CD4-positive, alpha-beta T cell treated with Interferon gamma for 1 hour (primary cell): ENCODE data around the gene ZNF195.
"Not testable (repeated sequence)": the region's sequence is repeated elsewhere in the genome, so short reads cannot be mapped to it uniquely, and the experiment has no call there.

ENCODE experiments used
- DNase-seq: peaks from one replicate; pipeline ENCODE4 v3.0.0-alpha.2; 2020

ZNF195 gene

DNA sequence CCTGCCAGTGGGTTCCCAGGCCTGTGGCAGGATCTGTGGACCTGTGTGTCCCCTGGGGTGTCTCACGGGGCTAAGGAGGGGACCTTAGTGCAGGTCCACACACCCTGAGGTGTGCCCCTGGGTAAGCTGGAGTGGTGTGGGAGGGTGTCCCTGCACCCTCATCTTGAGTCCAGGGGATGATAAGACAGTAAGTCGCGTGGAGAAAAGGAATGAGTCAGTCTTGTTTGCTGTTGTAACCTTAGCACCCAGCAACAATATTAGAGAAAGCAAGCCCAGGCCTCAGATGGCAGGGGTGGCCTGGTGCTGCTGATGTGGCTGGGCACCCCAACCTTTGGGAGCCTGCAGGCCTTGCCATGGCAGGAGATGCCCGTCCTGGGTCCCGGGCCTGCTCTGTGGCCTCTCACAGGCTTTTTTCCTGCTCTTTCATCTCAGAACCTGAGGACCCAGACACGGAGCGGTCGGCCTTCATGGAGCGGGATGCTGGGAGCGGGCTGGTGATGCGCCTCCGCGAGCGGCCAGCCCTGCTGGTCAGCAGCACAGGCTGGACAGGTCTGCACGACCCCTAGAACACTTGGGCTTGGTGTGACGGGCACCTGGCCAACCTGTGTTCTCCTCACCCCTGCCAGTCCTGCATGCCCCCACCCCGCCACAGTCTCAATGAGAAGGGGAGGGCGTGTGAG lies 23.4 kb upstream of the ZNF195 start:
- DNase-seq: not testable (repeated sequence)

GRCh38 chr11:3401052-3401451 lies 22.1 kb upstream of the ZNF195 start:
- not testable (repeated sequence) for DNase-seq

- not testable (repeated sequence) for DNase-seq
These were observed 19.6 kb upstream of the ZNF195 start for GRCh38 chr11:3398509-3398908.

GRCh38 chr11:3398106-3398505 lies 19.2 kb upstream of the ZNF195 start:
- DNase-seq: not testable (repeated sequence)

- DNase-seq: not testable (repeated sequence)
These were observed 18.3 kb upstream of the ZNF195 start for GRCh38 chr11:3397210-3397609.

DNA sequence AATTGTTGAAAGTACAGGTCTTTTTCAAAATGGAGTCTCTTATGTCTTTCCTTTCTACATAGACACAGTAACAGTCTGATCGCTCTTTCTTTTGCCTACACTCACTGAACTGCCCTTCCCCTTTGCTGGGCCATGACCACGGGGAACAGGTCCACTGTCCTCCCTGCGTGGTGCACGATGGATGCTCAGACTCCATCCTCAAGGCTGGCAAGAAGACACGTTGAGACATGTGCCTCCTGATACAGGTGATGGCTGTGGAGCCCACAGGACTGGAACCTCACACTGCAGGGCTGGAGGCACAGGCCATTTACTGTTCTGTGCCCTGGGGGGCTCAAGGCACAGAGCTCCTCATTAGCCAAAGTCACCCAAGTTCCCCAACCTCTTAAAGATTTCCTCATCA lies 16.5 kb upstream of the ZNF195 start:
- DNase-seq: not testable (repeated sequence)

DNA sequence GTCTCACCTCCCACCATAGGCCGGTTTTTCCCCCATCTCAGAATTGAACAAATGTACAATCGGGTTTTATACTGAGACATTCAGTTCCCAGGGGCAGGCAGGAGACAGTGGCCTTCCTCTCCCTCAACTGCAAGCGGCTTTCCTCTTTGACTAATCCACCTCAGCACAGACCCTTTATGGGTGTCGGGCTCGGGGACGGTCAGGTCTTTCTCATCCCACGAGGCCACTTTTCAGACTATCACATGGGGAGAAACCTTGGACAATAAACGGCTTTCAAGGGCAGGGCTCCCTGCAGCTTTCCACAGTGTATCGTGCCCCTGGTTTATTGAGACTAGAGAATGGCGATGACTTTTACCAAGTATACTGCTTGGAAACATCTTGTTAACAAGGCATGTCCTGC lies 16.0 kb upstream of the ZNF195 start:
- DNase-seq: not testable (repeated sequence)

DNA sequence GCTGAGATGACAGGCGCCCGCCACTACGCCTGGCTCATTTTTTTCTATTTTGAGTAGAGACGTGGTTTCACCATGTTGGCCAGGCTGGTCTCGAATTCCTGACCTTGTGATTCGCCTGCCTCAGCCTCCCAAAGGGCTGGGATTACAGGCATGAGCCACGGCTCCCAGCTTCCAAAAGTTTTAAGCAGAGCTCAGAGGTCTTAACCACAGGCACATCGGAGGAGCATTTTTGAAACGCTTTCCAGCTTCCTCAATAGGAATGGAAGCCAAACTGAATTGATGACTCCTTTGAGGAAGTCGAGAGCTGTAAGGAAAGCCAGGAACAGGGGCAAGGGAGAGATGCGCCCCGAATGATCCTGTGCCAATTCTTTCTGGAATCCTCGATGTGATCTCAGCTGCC lies 14.5 kb upstream of the ZNF195 start:
- not testable (repeated sequence) for DNase-seq

DNA sequence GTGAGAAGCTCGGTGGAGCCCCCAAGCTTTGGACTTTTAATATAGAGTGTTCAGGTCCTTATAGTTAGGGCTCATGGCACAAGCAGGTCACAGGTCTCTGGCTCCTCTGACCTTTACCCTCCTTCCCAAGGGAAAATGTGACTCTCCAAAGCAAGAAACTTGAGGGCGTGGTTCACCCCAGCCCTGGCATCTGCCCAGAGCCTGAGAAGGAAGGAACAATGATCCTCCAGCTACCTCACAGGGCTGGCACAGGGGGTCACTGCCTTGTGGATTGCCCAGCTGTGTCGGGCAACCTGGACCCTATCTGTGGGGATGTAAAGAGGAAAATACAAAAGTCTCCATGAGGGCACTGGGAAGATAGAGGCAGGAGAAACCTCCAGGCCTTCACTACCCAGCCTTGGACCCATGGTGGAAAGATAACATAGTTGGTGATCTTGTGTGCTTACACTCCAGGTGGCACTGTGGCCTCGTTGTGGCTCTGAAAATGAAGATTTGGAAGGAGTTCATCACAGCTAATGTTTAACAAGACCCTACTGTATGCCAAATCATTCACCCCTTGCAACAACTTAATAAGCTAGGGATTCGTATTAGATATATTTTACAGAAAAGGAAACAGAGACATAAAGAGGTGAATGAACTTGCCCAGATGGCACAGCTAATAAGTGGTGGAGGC lies 3.8 kb upstream of the ZNF195 start:
- DNase-seq: no peak

GRCh38 chr11:3381794-3382193 lies 2.8 kb upstream of the ZNF195 start:
- DNase-seq: no peak

- no peak for DNase-seq
These were observed 2.0 kb upstream of the ZNF195 start for GRCh38 chr11:3380706-3381545.

- DNase-seq: no peak
These were observed 3.4 kb downstream of the ZNF195 start for GRCh38 chr11:3375552-3375951.

DNA sequence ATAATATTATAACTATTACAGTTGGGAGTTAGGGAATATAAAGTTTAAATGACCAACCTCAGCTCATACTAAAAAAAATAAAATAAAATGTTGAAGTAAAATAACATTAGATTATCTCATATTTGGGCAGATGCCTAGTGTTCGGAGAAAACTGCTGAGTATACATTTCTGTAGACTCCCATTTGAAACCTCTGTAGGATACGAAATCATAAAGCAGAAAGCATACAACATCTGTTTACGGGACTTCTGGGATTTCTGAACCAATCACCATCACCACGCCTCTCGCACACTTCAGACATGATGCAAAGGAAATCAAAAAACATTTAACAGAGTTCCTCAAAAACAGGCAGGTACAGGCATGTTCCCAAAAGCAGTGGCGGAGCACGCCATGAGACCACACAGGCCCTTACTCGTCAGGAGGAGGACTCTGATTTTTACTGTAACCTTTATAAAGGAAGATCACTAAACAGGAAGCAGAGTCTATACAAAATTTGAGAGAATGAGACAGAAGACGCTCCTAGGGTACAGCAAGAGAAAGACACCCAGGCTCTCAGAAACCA lies 8.6 kb downstream of the ZNF195 start:
- DNase-seq: no peak

GRCh38 chr11:3369366-3369765 lies 9.6 kb downstream of the ZNF195 start:
- no peak for DNase-seq

GRCh38 chr11:3368199-3368598 lies 10.7 kb downstream of the ZNF195 start:
- DNase-seq: no peak

DNA sequence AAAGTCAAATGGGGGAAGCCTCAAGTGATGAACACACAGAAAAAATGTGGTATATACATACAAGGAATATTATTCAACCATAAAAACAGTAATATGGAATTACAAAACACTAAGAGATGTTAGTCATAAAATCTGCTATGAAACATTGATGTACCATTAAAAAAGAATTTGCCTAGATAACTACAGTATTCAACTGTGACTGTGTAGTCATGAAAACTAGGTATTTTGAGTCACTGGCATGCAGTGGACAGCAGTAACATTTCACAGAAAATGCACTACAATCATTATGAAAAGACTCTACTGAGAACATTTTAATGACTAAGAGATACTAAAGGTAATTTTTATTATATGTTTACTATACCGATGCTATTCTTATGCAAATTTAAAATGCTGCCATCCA lies 11.7 kb downstream of the ZNF195 start:
- DNase-seq: no peak

- DNase-seq: no peak
These were observed 19.7 kb downstream of the ZNF195 start for GRCh38 chr11:3359092-3359824.

DNA sequence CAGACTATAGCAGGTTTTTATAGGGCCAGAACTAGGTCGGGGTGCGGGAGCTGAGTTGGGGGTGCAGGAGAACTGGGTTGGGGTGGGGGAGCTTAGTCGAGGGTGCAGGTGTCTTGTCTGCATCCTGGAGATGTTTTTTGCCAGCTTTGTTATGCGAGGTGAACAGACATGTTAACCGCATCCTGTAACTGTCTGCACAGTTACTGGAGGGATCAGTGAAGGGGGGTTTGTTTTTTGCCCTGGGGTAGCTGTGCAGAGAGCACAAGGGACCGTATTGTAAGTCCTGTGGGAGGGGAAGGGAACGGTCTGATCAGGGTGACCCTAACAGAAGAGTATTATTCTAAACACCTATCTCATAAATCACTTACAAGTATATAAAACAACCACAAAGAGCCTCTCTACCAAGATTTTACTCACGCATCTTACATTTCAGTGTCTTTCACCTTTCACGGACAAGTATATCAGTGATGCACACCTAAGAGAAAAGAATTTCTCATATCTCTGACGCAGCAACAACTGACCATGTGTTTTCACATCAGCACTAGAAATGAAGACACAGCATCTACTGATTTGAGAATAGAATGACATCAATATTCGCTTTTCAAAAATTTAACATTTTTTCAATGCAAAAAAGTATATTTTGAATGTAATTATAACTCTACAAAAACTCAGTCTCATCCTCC lies 20.8 kb downstream of the ZNF195 start:
- no peak for DNase-seq

GRCh38 chr11:3357302-3357701 lies 21.6 kb downstream of the ZNF195 start:
- DNase-seq: no peak

DNA sequence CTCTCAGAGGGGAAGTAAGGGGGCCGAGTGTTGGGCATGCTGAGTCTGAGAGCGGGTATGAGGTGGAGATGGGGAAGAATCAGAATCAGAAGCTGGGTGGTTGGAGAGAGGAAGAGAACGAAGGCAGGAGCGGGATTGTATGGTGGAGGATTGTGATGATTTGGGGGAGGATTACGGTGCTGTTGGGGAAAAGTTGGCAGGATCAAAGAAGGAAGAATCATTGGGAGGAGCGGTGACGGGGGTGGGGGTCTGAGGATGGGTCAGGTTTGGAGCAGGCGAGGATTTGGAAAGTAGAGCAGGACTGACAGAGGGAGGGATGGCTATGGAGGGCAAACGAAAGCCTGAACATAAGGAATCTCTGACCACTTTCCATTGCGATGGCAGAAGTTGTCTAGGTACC lies 22.1 kb downstream of the ZNF195 start:
- DNase-seq: no peak

GRCh38 chr11:3353066-3353465 lies 25.9 kb downstream of the ZNF195 start:
- no peak for DNase-seq

DNA sequence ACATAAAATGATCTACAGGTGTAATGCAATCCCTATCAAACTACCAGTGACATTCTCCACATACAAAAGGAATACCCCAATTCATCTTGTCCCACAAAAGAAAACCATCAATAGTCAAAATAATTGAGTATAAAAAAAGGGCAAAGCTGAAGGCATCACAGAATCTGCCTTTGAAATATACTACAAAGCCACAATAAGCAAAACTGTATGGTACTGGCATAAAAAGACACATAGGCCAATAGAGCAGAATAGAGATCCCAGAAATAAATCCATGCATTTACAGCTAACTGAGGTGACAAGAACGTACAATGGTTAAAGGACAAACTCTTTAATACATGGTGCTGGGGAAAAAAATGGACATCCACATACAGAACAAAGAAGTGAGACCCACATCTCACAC lies 31.8 kb downstream of the ZNF195 start:
- no peak for DNase-seq
